ENCODE data around the gene TEAD1.

DNA sequence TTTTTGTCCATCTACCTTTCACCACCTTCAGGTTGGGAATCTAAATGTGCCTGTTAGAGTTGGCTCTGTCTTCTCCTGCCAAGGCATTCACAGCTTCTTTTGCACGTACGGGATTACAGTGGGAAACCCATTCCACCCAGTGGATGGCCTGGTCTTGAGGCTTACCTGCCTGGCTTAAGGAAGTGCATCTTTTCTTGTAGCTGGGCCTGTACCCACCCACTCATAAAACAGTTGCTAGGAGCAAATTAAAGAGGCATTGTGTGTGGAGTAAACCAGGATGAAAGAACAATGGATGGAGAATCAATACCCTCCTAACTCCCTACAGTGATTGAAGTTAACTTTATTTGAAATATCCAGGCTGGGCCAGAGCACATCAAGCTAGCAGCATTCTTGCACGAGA, 71.6 kb downstream of the TEAD1 start:
- TF ChIP-seq, protein P1, sequence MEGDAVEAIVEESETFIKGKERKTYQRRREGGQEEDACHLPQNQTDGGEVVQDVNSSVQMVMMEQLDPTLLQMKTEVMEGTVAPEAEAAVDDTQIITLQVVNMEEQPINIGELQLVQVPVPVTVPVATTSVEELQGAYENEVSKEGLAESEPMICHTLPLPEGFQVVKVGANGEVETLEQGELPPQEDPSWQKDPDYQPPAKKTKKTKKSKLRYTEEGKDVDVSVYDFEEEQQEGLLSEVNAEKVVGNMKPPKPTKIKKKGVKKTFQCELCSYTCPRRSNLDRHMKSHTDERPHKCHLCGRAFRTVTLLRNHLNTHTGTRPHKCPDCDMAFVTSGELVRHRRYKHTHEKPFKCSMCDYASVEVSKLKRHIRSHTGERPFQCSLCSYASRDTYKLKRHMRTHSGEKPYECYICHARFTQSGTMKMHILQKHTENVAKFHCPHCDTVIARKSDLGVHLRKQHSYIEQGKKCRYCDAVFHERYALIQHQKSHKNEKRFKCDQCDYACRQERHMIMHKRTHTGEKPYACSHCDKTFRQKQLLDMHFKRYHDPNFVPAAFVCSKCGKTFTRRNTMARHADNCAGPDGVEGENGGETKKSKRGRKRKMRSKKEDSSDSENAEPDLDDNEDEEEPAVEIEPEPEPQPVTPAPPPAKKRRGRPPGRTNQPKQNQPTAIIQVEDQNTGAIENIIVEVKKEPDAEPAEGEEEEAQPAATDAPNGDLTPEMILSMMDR (IDR thresholded peaks at IDR 0.05) = no peak
- TF ChIP-seq POLR2A (IDR thresholded peaks at IDR 0.05) = no peak
